ENCODE measurements around the gene PTAR1.
"Not testable (repeated sequence)": the region's sequence is repeated elsewhere in the genome, so short reads cannot be mapped to it uniquely, and the experiment has no call there.

Gene PTAR1

GRCh38 chr9:69771775-69772418 is 12.1 kb upstream of the PTAR1 start:
- in situ Hi-C loops (cut with HindIII; ENCODE audit: low pct_unique_long_range_greater_than_20kb, low sequenced_read_pairs): no loop called here
- TF ChIP-seq JUND (IDR thresholded peaks at IDR 0.05; ENCODE audit: low read depth): no peak
- DNase-seq (ENCODE audit: low read depth in 1 of 2, low spot score in 1 of 2): no peak

- DNase-seq (ENCODE audit: low read depth in 1 of 2, low spot score in 1 of 2): no peak
- no peak for TF ChIP-seq JUND (IDR thresholded peaks at IDR 0.05; ENCODE audit: low read depth)
- in situ Hi-C loops (cut with HindIII; ENCODE audit: low pct_unique_long_range_greater_than_20kb, low sequenced_read_pairs): no loop called here
These were observed 8.9 kb upstream of the PTAR1 start for GRCh38 chr9:69768716-69769115.

GRCh38 chr9:69768101-69768500 is 8.3 kb upstream of the PTAR1 start:
- no peak for DNase-seq (ENCODE audit: low read depth in 1 of 2, low spot score in 1 of 2)
- TF ChIP-seq JUND (IDR thresholded peaks at IDR 0.05; ENCODE audit: low read depth): no peak
- in situ Hi-C loops (cut with HindIII; ENCODE audit: low pct_unique_long_range_greater_than_20kb, low sequenced_read_pairs): no loop called here

GRCh38 chr9:69763862-69764261 is 4.1 kb upstream of the PTAR1 start:
- DNase-seq (ENCODE audit: low read depth in 1 of 2, low spot score in 1 of 2); in situ Hi-C loops (cut with HindIII; ENCODE audit: low pct_unique_long_range_greater_than_20kb, low sequenced_read_pairs): not testable (repeated sequence)

GRCh38 chr9:69762527-69762926 is 2.7 kb upstream of the PTAR1 start:
- no peak for TF ChIP-seq JUND (IDR thresholded peaks at IDR 0.05; ENCODE audit: low read depth)
- no peak for DNase-seq (ENCODE audit: low read depth in 1 of 2, low spot score in 1 of 2)
- in situ Hi-C loops (cut with HindIII; ENCODE audit: low pct_unique_long_range_greater_than_20kb, low sequenced_read_pairs): no loop called here

- DNase-seq (ENCODE audit: low read depth in 1 of 2, low spot score in 1 of 2): no peak
- in situ Hi-C loops (cut with HindIII; ENCODE audit: low pct_unique_long_range_greater_than_20kb, low sequenced_read_pairs): no loop called here
- no peak for TF ChIP-seq JUND (IDR thresholded peaks at IDR 0.05; ENCODE audit: low read depth)
These were observed 433 bp upstream of the PTAR1 start for GRCh38 chr9:69760278-69760610.

- no peak for TF ChIP-seq JUND (IDR thresholded peaks at IDR 0.05; ENCODE audit: low read depth)
- in situ Hi-C loops (cut with HindIII; ENCODE audit: low pct_unique_long_range_greater_than_20kb, low sequenced_read_pairs): no loop called here
- peak in 1 of 2 experiments; percentile 1 for DNase-seq (ENCODE audit: low read depth in 1 of 2, low spot score in 1 of 2)
These were observed 790 bp downstream of the PTAR1 start for GRCh38 chr9:69759021-69759420.

- in situ Hi-C loops (cut with HindIII; ENCODE audit: low pct_unique_long_range_greater_than_20kb, low sequenced_read_pairs): no loop called here
- TF ChIP-seq JUND (IDR thresholded peaks at IDR 0.05; ENCODE audit: low read depth): no peak
These were observed 1.7 kb downstream of the PTAR1 start for GRCh38 chr9:69757996-69758675.

GRCh38 chr9:69755205-69755604 is 4.6 kb downstream of the PTAR1 start:
- in situ Hi-C loops (cut with HindIII; ENCODE audit: low pct_unique_long_range_greater_than_20kb, low sequenced_read_pairs): no loop called here
- no peak for TF ChIP-seq JUND (IDR thresholded peaks at IDR 0.05; ENCODE audit: low read depth)
- DNase-seq (ENCODE audit: low read depth in 1 of 2, low spot score in 1 of 2): no peak

More at GRCh38 chr9:69757996-69758675, 1.7 kb downstream of the PTAR1 start:
- no peak for DNase-seq (ENCODE audit: low read depth in 1 of 2, low spot score in 1 of 2)

- in situ Hi-C loops (cut with HindIII; ENCODE audit: low pct_unique_long_range_greater_than_20kb, low sequenced_read_pairs): no loop called here
- no peak for DNase-seq (ENCODE audit: low read depth in 1 of 2, low spot score in 1 of 2)
- no peak for TF ChIP-seq JUND (IDR thresholded peaks at IDR 0.05; ENCODE audit: low read depth)
These were observed 6.0 kb downstream of the PTAR1 start for GRCh38 chr9:69753830-69754229.

- no peak for TF ChIP-seq JUND (IDR thresholded peaks at IDR 0.05; ENCODE audit: low read depth)
- no peak for DNase-seq (ENCODE audit: low read depth in 1 of 2, low spot score in 1 of 2)
- in situ Hi-C loops (cut with HindIII; ENCODE audit: low pct_unique_long_range_greater_than_20kb, low sequenced_read_pairs): no loop called here
These were observed 9.7 kb downstream of the PTAR1 start for GRCh38 chr9:69750085-69750484.

- in situ Hi-C loops (cut with HindIII; ENCODE audit: low pct_unique_long_range_greater_than_20kb, low sequenced_read_pairs): no loop called here
- no peak for TF ChIP-seq JUND (IDR thresholded peaks at IDR 0.05; ENCODE audit: low read depth)
These were observed 11.5 kb downstream of the PTAR1 start for GRCh38 chr9:69748304-69748703.

GRCh38 chr9:69746859-69747560 is 12.8 kb downstream of the PTAR1 start:
- DNase-seq (ENCODE audit: low read depth in 1 of 2, low spot score in 1 of 2): no peak
- TF ChIP-seq JUND (IDR thresholded peaks at IDR 0.05; ENCODE audit: low read depth): no peak
- in situ Hi-C loops (cut with HindIII; ENCODE audit: low pct_unique_long_range_greater_than_20kb, low sequenced_read_pairs): no loop called here

More at GRCh38 chr9:69748304-69748703, 11.5 kb downstream of the PTAR1 start:
- no peak for DNase-seq (ENCODE audit: low read depth in 1 of 2, low spot score in 1 of 2)

All from T47D (cell line).